Measurements from ENCODE around the gene SMC4. TPM values are rescaled to one million over a fixed set of nuclear protein-coding genes. Genes with fewer than 3 reads are reported as not detected.

The SMC4 gene
- total RNA-seq, 1 experiment from 2014 or later: 144 TPM

DNA sequence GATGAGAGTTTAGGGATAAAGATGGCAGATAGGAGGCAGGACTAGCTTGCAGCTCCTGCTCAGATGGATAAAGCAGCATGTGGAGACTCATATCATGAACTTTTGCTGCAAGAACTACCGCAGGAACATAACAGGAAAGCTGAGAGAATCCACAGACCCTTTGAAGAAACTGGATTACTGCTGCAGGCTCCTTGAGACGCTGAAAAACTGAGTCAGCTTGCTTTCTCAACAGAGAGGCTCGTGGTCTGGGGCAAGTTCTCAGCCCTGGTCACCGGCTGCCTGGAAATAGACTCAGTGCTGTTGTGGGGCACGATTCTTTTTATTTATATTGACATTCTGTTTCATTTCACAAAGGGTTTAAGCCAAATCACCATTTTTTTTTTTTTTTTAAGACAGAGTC lies 78.9 kb downstream of the SMC4 start:
- TF ChIP-seq ELF4 (CRISPR knock-in tag; IDR thresholded peaks at IDR 0.05; ENCODE audit: low read depth) (no peak), NFE2L1 (CRISPR knock-in tag; IDR thresholded peaks at IDR 0.05) (no peak), ARID4B (CRISPR knock-in tag; IDR thresholded peaks at IDR 0.05; ENCODE audit: borderline replicate concordance) (no peak), JUN (CRISPR knock-in tag; IDR thresholded peaks at IDR 0.05) (no peak), CREM (CRISPR knock-in tag; IDR thresholded peaks at IDR 0.05) (no peak), FOXJ3 (CRISPR knock-in tag; IDR thresholded peaks at IDR 0.05; ENCODE audit: borderline replicate concordance) (no peak), RELA (CRISPR knock-in tag; IDR thresholded peaks at IDR 0.05; ENCODE audit: borderline replicate concordance) (no peak), IRF2 (CRISPR knock-in tag; IDR thresholded peaks at IDR 0.05; ENCODE audit: borderline replicate concordance, low read depth) (no peak), ZMAT4 (CRISPR knock-in tag; IDR thresholded peaks at IDR 0.05) (no peak), OVOL2 (CRISPR knock-in tag; IDR thresholded peaks at IDR 0.05; ENCODE audit: borderline replicate concordance) (no peak), ZNF219 (CRISPR knock-in tag; IDR thresholded peaks at IDR 0.05; ENCODE audit: borderline replicate concordance) (no peak)
- TF ChIP-seq, protein P1, sequence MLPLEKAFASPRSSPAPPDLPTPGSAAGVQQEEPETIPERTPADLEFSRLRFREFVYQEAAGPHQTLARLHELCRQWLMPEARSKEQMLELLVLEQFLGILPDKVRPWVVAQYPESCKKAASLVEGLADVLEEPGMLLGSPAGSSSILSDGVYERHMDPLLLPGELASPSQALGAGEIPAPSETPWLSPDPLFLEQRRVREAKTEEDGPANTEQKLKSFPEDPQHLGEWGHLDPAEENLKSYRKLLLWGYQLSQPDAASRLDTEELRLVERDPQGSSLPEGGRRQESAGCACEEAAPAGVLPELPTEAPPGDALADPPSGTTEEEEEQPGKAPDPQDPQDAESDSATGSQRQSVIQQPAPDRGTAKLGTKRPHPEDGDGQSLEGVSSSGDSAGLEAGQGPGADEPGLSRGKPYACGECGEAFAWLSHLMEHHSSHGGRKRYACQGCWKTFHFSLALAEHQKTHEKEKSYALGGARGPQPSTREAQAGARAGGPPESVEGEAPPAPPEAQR (CRISPR knock-in tag; IDR thresholded peaks at IDR 0.05): no peak
- no peak for ATAC-seq
- H3K27me3 Mint-ChIP-seq (ENCODE audit: low read depth): no peaks in the 10 kb centered on the region
- POLR2A ChIA-PET: interaction anchor here (0.5 to 0.7 kb wide), 2 partner anchors 67 to 384 kb away, joined by 3 to 4 read pairs; no protein-coding TSS in a partner anchor
- no peaks in the 10 kb centered on the region for H3K36me3 Mint-ChIP-seq
- DNase-seq (ENCODE audit: low spot score): no peak
- CTCF ChIA-PET: no interaction called here
- no peaks in the 10 kb centered on the region for H3K9me3 Mint-ChIP-seq
- no peak overlapping the region for H3K27ac Mint-ChIP-seq
- H3K4me1 Mint-ChIP-seq: 0 out of 2 replicates have a peak, but pooled peaks cover 4% of the 10 kb centered on the region
- H3K4me3 Mint-ChIP-seq: no peak overlapping the region

DNA sequence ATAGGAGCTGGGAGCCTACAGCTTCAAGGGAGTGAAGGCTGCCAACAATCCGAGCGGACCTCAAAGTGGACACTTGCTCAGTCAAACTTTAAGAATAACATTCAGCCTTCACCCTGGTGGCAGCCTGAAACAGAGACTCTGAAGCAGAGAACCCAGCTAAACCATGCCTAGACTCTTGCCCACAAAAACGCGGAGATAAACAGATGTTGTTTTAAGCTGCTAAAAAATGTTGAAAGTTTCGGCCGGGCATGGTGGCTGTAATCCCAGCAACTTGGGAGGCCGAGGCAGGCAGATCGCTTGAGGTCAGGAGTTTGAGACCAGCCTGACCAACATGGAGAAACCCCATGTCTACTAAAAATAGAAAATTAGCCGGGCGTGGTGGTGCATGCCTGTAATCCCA lies 79.9 kb downstream of the SMC4 start:
- H3K9me3 Mint-ChIP-seq: no peaks in the 10 kb centered on the region
- TF ChIP-seq, protein P2, sequence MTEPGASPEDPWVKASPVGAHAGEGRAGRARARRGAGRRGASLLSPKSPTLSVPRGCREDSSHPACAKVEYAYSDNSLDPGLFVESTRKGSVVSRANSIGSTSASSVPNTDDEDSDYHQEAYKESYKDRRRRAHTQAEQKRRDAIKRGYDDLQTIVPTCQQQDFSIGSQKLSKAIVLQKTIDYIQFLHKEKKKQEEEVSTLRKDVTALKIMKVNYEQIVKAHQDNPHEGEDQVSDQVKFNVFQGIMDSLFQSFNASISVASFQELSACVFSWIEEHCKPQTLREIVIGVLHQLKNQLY (CRISPR knock-in tag; IDR thresholded peaks at IDR 0.05): no peak
- TF ChIP-seq, protein P3, sequence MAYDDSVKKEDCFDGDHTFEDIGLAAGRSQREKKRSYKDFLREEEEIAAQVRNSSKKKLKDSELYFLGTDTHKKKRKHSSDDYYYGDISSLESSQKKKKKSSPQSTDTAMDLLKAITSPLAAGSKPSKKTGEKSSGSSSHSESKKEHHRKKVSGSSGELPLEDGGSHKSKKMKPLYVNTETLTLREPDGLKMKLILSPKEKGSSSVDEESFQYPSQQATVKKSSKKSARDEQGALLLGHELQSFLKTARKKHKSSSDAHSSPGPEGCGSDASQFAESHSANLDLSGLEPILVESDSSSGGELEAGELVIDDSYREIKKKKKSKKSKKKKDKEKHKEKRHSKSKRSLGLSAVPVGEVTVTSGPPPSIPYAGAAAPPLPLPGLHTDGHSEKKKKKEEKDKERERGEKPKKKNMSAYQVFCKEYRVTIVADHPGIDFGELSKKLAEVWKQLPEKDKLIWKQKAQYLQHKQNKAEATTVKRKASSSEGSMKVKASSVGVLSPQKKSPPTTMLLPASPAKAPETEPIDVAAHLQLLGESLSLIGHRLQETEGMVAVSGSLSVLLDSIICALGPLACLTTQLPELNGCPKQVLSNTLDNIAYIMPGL (CRISPR knock-in tag; IDR thresholded peaks at IDR 0.05): no peak
- TF ChIP-seq RORB (CRISPR knock-in tag; IDR thresholded peaks at IDR 0.05): no peak
- no peak for TF ChIP-seq ZNF263 (CRISPR knock-in tag; IDR thresholded peaks at IDR 0.05; ENCODE audit: low read depth)
- no peak for TF ChIP-seq SOX15 (CRISPR knock-in tag; IDR thresholded peaks at IDR 0.05)
- TF ChIP-seq, protein P4, sequence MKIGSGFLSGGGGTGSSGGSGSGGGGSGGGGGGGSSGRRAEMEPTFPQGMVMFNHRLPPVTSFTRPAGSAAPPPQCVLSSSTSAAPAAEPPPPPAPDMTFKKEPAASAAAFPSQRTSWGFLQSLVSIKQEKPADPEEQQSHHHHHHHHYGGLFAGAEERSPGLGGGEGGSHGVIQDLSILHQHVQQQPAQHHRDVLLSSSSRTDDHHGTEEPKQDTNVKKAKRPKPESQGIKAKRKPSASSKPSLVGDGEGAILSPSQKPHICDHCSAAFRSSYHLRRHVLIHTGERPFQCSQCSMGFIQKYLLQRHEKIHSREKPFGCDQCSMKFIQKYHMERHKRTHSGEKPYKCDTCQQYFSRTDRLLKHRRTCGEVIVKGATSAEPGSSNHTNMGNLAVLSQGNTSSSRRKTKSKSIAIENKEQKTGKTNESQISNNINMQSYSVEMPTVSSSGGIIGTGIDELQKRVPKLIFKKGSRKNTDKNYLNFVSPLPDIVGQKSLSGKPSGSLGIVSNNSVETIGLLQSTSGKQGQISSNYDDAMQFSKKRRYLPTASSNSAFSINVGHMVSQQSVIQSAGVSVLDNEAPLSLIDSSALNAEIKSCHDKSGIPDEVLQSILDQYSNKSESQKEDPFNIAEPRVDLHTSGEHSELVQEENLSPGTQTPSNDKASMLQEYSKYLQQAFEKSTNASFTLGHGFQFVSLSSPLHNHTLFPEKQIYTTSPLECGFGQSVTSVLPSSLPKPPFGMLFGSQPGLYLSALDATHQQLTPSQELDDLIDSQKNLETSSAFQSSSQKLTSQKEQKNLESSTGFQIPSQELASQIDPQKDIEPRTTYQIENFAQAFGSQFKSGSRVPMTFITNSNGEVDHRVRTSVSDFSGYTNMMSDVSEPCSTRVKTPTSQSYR (CRISPR knock-in tag; IDR thresholded peaks at IDR 0.05): no peak
- TF ChIP-seq SP1 (CRISPR knock-in tag; conservative IDR thresholded peaks at IDR 0.05): no peak
- no peak for TF ChIP-seq ZBTB43 (CRISPR knock-in tag; IDR thresholded peaks at IDR 0.05)
- no peaks in the 10 kb centered on the region for H3K36me3 Mint-ChIP-seq
- 0 out of 2 replicates have a peak, but pooled peaks cover 4% of the 10 kb centered on the region for H3K4me1 Mint-ChIP-seq
- ChIA-PET CTCF (no interaction called here), POLR2A (interaction anchor here (0.7 kb wide), 1 partner anchor 29 kb away, joined by 9 read pairs; no protein-coding TSS in a partner anchor)
- H3K4me3 Mint-ChIP-seq: no peak overlapping the region
- no peak overlapping the region for H3K27ac Mint-ChIP-seq
- ATAC-seq: no peak
- DNase-seq (ENCODE audit: low spot score): no peak
- H3K27me3 Mint-ChIP-seq (ENCODE audit: low read depth): no peaks in the 10 kb centered on the region
